ENCODE data around the gene CCDC50. TPM values are rescaled to one million over a fixed set of nuclear protein-coding genes. Genes with fewer than 3 reads are reported as not detected.

CCDC50 gene
- polyA plus RNA-seq, 1 donor = 26.3 TPM

- no peak for DNase-seq (ENCODE audit: low read depth)
Observed at GRCh38 chr3:191420771-191421170, 91.6 kb downstream of the CCDC50 start.

GRCh38 chr3:191424881-191425280, 95.7 kb downstream of the CCDC50 start:
- DNase-seq (ENCODE audit: low read depth) = no peak

GRCh38 chr3:191425322-191425734, 96.1 kb downstream of the CCDC50 start:
- DNase-seq (ENCODE audit: low read depth) = no peak

- DNase-seq (ENCODE audit: low read depth) = no peak
Observed at GRCh38 chr3:191426311-191426710, 97.1 kb downstream of the CCDC50 start.

DNA sequence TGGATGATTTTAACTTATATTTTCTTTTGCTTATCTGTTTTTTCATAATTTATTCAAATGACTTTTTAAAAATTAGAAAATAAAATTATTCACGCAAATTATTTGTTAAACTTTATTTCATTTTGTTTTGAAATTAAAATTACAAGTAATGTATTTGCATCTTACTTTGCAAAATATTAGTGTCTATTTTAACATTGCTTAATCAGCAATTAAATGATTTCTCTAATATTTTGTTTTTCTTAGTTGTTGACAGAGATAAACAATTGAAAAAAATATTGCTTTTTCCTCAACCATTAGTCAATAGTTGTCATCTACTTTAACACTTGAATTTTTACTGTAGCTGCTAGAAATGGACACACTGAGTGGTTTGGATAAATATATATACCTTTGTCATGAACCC, 99.0 kb downstream of the CCDC50 start:
- no peak for DNase-seq (ENCODE audit: low read depth)

DNA sequence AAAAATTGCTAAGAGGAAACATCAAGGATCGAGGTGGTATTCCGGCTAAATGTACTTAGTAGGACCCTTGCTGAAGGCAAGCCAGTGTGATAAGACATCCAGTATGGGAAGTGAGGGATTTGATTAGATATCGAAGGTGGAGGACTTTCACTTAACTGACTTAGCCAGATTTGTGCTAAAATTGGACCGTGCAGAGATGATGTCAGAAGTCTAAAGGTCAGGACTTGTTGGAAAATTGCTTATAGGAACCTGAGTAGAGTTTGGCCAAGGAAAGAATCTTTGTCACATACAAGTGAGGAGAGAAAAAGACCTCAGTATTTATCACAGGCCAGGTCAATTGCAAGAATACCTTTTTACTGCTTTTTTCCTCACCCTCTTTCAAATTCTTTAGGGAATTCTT, 100.9 kb downstream of the CCDC50 start:
- no peak for DNase-seq (ENCODE audit: low read depth)

DNA sequence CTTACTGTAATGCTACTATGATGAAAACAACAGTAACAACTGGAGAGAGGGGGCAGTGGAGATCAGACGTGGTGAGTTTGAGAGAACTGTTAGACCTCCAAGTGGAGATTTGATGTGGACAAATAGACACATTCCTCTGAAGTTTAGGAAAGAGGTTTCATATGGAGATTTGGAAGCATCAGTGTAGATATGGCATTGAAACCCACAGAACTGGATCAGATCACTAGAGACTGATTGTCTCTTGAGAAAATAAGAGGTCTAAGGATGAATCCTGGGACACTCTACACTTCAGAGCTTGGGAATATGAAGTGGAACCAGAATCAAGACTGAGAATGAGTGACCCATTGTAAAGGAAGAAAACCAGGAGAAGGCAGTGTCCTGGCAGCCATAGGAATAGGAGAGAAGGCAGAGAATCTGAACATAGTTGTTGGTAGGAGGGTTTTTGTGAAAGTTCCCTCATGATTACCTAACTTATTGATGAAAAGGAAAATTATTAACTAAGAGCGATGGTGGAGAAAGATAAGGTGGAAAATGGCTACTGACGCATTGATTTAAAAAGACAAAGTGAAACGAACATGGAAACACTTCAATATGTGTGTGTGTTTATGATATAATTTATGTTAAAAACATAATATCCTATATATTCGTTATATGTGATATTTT, 102.1 kb downstream of the CCDC50 start:
- DNase-seq (ENCODE audit: low read depth) = no peak

DNA sequence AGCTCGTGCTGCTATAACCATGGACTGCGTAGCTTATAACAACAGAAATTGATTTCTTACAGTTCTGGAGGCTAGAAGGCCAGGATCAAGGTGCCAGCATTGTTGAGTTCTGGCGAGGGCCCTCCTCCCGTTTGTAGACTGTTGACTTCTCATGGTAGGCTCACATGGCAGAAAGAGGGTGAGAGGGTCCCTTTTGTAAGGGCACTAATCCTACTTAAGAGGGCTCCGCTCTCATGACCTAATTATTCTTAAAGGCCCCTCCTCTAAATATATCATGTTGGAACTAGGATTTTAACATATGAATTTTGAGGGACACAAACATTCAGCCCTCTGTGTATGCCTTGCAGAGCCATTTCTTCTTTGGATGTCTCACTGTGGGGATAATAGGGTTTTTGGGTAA, 103.0 kb downstream of the CCDC50 start:
- DNase-seq (ENCODE audit: low read depth) = no peak

DNA sequence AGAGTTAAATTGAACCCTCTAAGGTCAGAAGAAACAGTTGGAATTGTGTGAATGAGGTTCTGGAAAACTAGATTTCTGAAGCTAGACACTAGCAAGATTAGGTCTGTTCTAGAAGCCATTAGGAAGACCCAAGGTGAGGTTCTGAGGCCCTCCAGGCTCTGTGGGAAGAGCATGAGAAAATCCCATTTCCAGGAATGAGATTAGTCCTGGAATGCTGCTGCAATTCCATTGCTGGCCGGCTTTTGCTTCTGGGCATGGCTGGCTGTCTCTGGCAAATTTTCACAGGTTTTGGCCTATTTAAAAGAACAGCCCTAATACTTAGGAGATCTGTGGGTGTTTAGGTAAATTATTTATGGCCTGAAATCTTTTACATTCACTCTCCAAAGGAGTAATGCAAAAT, 104.8 kb downstream of the CCDC50 start:
- DNase-seq (ENCODE audit: low read depth) = no peak

- no peak for DNase-seq (ENCODE audit: low read depth)
Observed at GRCh38 chr3:191435981-191436380, 106.8 kb downstream of the CCDC50 start.

GRCh38 chr3:191438150-191438814, 109.1 kb downstream of the CCDC50 start:
- DNase-seq (ENCODE audit: low read depth) = no peak

DNA sequence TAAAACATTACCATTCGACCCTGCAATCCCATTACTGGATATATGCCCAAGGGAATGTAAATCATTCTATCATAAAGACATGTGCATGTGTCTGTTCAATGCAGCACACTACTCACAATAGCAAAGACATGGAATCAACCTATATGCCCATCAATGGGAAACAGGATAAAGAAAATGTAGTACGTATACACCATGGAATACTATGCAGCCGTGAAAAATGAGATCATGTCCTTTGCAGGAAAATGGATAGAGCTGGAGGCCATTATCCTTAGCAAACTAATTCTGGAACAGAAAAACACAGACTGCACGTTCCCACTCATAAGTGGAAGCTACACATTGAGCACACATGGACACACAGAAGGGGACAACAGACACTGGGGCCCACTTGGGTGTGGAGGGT, 111.3 kb downstream of the CCDC50 start:
- DNase-seq (ENCODE audit: low read depth) = no peak

DNA sequence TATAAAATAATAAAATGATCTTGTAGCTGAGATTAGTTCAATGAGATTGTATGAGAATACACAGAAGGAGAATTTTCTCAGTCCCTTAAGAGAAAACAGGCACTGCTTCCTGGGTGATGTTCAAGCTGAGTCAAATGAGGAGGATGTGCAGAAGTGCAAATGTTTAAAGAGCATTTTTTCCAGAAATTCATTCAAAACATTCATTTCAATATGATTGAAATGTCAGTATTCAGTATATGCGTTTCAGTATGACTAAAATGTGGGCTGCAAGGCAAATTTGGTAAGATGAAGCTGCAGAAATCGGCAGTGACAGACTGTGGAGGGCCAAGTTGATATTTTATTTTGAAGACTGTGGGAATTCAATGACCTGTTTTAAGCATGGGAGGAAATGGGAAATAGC, 112.5 kb downstream of the CCDC50 start:
- no peak for DNase-seq (ENCODE audit: low read depth)

DNA sequence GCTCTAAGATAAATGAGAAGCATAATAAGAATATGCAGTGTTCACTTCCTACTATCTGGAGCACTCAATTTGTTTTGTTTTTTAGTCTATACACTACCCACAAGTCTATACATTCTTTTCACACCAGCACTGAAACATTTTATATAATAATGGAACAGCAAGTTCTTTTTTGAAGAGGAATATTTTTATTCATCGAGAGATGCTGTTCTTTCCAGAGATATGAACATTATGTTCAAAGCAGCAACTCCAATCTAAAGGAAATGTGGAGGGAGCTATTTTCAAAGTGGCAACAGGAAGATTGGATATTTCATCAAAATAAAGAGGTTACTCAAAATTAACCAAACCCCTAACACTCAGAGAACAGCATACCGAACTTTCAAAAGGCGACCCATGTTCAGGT, 115.4 kb downstream of the CCDC50 start:
- no peak for DNase-seq (ENCODE audit: low read depth)

Other genes starting within 250 kb of the CCDC50 start
- 4.7 TPM for gene OSTN, start 130.2 kb upstream of the CCDC50 start, polyA plus RNA-seq (ENCODE audit: insufficient read length)
- gene UTS2B, start 1.1 kb downstream of the CCDC50 start, polyA plus RNA-seq (ENCODE audit: insufficient read length) = 0.14 TPM
- not detected for gene PYDC2, start 131.8 kb downstream of the CCDC50 start, polyA plus RNA-seq (ENCODE audit: insufficient read length)